Globus pallidus (tissue), 1 donor: Measurements from ENCODE around the gene FKBP1C.
"Not testable (repeated sequence)": the region's sequence is repeated elsewhere in the genome, so short reads cannot be mapped to it uniquely, and the experiment has no call there.

ENCODE experiments used
- DNase-seq: peaks from one replicate; pipeline ENCODE4 v3.0.0-alpha.2; 2015; ENCODE audit warnings: low spot score

The FKBP1C gene

GRCh38 chr6:63211343-63211742, at the start of gene FKBP1C:
Gene FKBP1C (plus strand): TSS chr6:63211469.
- not testable (repeated sequence) for DNase-seq

GRCh38 chr6:63164047-63164803, 47.0 kb upstream of the FKBP1C start:
- not testable (repeated sequence) for DNase-seq

GRCh38 chr6:63174173-63174572, 37.1 kb upstream of the FKBP1C start:
- DNase-seq = no peak

GRCh38 chr6:63176181-63176580, 35.1 kb upstream of the FKBP1C start:
- DNase-seq = no peak

- no peak for DNase-seq
Observed at GRCh38 chr6:63180367-63180766, 30.9 kb upstream of the FKBP1C start.

GRCh38 chr6:63186970-63187369, 24.3 kb upstream of the FKBP1C start:
- DNase-seq = no peak

- DNase-seq = no peak
Observed at GRCh38 chr6:63188828-63189227, 22.4 kb upstream of the FKBP1C start.

- DNase-seq = no peak
Observed at GRCh38 chr6:63193324-63193723, 17.9 kb upstream of the FKBP1C start.

- DNase-seq = no peak
Observed at GRCh38 chr6:63197741-63198140, 13.5 kb upstream of the FKBP1C start.

GRCh38 chr6:63213325-63213724, 2.1 kb downstream of the FKBP1C start:
- no peak for DNase-seq

- DNase-seq = no peak
Observed at GRCh38 chr6:63214816-63215215, 3.5 kb downstream of the FKBP1C start.

- DNase-seq = no peak
Observed at GRCh38 chr6:63224179-63224578, 12.9 kb downstream of the FKBP1C start.

GRCh38 chr6:63225987-63226386, 14.7 kb downstream of the FKBP1C start:
- not testable (repeated sequence) for DNase-seq

GRCh38 chr6:63227928-63228894, 16.9 kb downstream of the FKBP1C start:
- not testable (repeated sequence) for DNase-seq

GRCh38 chr6:63230027-63230426, 18.8 kb downstream of the FKBP1C start:
- DNase-seq = not testable (repeated sequence)

GRCh38 chr6:63230511-63230910, 19.2 kb downstream of the FKBP1C start:
- DNase-seq = not testable (repeated sequence)

- no peak for DNase-seq
Observed at GRCh38 chr6:63236398-63236817, 25.1 kb downstream of the FKBP1C start.

- DNase-seq = no peak
Observed at GRCh38 chr6:63245420-63245819, 34.2 kb downstream of the FKBP1C start.

GRCh38 chr6:63245909-63246308, 34.6 kb downstream of the FKBP1C start:
- DNase-seq = no peak

GRCh38 chr6:63246581-63246980, 35.3 kb downstream of the FKBP1C start:
- no peak for DNase-seq

GRCh38 chr6:63249875-63250482, 38.7 kb downstream of the FKBP1C start:
- DNase-seq = no peak

- DNase-seq = no peak
Observed at GRCh38 chr6:63259153-63259552, 47.9 kb downstream of the FKBP1C start.
